Smooth muscle cell of the pulmonary artery (primary cell): ENCODE data around the gene CAMK1D. TPM values are rescaled to one million over a fixed set of nuclear protein-coding genes. Genes with fewer than 3 reads are reported as not detected.

Experiments
- total RNA-seq: library from RNA; depleted of rRNA; stranded (reverse); fragments of >200 nt; gene quantifications from 2 replicates; pipeline ENCODE4 v1.2.3, GENCODE V29; 2014

Gene CAMK1D
- 3.8 and 7.2 TPM in 2 replicates for total RNA-seq

DNA sequence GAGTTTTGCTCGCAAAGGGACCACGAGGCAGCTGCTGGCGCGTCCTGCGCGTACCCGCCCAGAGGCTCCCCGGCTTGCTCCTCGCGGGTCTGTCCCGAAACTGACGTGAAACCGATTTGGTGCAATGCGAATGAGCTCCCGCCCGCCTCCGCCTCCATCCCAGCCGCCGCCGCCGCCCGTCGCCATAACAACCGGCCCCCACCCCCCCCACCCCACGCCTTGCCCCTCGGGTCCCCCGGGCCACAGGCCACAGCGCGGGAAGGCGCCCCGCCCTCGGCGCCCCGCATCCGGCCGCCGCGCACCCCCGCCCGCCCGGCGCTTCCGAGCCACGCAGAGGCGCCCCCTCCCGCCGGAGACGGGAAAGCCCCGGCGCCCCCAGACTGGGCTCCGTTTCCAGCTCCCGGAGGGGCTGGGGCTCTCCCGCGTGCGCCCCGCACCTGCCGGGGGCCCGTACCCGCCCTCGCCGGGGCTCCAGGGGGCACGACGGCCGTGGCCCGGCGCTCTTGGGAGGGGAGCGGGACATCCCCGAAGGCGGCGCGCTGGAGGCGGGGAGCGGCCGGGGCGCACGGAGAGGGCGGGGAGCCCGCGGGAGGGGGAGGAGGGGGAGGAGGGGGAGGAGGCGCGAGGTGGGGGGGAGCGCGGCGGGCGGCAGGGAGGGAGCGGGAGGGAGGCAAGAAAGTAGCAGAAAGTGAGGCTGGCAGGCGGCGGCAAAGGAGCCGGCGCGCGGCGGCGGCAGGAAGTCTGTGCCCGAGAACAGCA is at the start of gene CAMK1D:
Gene CAMK1D (plus strand): TSS at position 678 of the 759 bp plus-strand sequence.

Other genes with a start within 250 kb of the CAMK1D start
- gene SEC61A2, start 219.9 kb upstream of the CAMK1D start, total RNA-seq, result 10.6 TPM in 2 replicates
- 37.9 and 44.5 TPM in 2 replicates for gene NUDT5, start 153.7 kb upstream of the CAMK1D start, total RNA-seq
- gene CDC123, start 153.4 kb upstream of the CAMK1D start, total RNA-seq, result 125 TPM in 2 replicates